Stimulated activated CD4-positive, alpha-beta T cell treated with anti-CD3 and anti-CD28 coated beads, Interleukin-2, amount 100 ng/mL, for 24 hours (primary cell): ENCODE results near the gene UBR3.
"Not testable (repeated sequence)": the region's sequence is repeated elsewhere in the genome, so short reads cannot be mapped to it uniquely, and the experiment has no call there.

ENCODE experiments used
- DNase-seq, 2 donors: peaks; one replicate each; pipeline ENCODE4 v3.0.0-alpha.2; 2020

The UBR3 gene

GRCh38 chr2:169867579-169867978 is 40.3 kb downstream of the UBR3 start:
- DNase-seq = no peak

DNA sequence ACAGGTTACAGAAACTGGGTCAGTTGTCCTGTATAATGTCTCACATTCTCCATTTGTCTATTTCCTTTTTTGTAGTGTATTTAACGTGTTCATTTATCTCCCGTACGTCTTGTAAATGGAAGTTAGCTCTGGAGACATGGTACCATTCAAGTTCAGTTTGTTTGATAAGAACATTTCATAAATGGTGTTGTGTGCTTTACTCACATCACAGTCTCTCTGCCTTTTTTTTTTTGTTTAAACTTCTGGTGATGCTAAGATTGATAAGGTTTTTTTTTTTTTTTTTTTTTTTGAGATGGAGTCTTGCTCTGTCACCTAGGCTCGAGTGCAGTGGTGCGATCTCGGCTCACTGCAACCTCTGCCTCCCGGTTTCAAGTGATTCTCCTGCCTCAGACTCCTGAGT is 41.7 kb downstream of the UBR3 start:
- DNase-seq = no peak

DNA sequence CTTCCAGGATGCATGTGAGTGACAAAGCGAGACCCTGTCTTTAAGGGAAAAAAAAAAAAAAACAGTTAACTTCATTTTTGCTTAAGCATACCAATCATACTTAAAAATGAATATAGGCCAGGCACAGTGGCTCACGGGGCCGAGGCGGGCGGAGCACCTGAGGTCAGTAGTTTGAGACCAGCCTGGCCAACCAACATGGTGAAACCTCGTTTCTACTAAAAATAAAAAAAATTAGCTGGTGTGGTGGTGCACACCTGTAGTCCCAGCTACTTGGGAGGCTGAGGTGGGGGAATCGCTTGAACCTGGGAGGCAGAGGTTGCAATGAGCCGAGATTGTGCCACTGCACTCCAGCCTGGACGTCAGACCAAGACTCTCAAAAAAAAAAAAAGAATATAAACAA is 44.1 kb downstream of the UBR3 start:
- not testable (repeated sequence) for DNase-seq

- DNase-seq = no peak
Observed at GRCh38 chr2:169871994-169872393, 44.7 kb downstream of the UBR3 start.

- DNase-seq = no peak
Observed at GRCh38 chr2:169877398-169877797, 50.1 kb downstream of the UBR3 start.

DNA sequence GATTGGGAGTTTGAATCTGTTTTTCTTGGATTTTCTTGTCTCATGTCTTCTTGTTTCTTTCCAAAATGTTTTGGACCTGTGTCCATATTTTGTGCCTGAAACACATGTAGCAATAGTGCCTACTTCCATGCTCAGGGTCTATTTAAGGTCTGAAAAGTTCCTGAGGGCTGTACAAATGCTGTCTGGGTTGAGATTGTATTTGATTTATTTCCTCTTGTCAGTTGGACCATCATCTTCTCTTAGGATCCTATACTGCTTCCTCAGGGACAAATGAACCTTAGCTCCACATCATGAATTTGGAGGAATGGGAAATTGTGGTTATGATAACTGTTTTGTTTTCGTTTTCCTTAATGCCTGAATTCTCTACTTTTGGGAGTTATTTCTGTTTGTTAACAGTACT is 59.9 kb downstream of the UBR3 start:
- DNase-seq = no peak

GRCh38 chr2:169891593-169892298 is 64.5 kb downstream of the UBR3 start:
- no peak for DNase-seq

GRCh38 chr2:169892951-169893350 is 65.7 kb downstream of the UBR3 start:
- DNase-seq = no peak

- DNase-seq = no peak
Observed at GRCh38 chr2:169895294-169895985, 68.2 kb downstream of the UBR3 start.

- DNase-seq = no peak
Observed at GRCh38 chr2:169897834-169898233, 70.6 kb downstream of the UBR3 start.

DNA sequence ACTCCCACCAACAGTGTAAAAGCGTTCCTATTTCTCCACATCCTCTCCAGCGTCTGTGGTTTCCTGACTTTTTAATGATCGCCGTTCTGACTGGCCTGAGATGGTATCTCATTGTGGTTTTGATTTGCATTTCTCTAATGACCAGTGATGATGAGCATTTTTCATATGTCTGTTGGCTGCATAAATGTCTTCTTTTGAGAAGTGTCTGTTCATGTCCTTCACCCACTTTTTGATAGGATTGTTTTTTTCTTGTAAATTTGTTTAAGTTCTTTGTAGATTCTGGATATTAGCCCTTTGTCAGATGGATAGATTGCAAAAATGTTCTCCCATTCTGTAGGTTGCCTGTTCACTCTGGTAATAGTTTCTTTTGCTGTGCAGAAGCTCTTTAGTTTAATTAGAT is 72.8 kb downstream of the UBR3 start:
- not testable (repeated sequence) for DNase-seq

GRCh38 chr2:169900686-169901085 is 73.4 kb downstream of the UBR3 start:
- no peak for DNase-seq

DNA sequence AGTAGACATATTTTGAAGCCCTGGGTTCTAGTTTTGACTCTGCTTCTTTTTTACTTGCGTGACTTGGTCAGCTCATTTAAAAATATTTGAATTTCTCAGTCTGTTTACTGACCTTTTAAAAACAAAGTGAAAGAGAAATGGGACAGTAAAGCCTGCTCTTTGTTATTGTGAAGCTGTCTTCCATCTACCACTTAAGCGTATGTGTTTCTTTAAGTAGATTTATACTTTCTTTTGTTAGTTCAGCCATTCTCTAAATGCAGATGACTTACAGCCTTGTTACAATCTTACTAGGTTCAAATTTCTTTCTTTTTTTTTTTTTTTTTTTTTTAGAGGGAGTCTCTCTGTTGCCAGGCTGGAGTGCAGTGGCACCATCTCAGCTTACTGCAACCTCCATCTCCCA is 79.5 kb downstream of the UBR3 start:
- DNase-seq = no peak

DNA sequence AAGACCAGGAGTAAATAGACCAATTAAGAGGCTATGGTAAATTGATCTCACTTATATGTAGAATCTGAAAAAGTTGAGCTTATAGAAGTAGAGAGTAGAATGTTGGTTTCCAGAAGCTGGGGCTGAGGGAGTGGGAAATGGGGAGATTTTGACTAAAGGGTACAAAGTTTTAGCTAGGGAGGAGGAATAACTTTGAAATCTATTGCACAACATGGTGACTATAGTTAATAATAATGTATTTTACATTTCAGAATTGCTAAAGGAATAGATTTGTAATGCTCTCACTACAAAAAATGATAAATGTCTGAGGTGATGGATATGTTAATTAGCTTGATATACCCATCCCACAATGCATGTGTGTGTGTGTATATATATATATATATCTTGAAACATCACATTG is 82.1 kb downstream of the UBR3 start:
- no peak for DNase-seq

GRCh38 chr2:169910109-169910799 is 83.0 kb downstream of the UBR3 start:
- DNase-seq = no peak

GRCh38 chr2:169911119-169911518 is 83.9 kb downstream of the UBR3 start:
- DNase-seq = no peak

GRCh38 chr2:169916623-169917022 is 89.4 kb downstream of the UBR3 start:
- no peak for DNase-seq

DNA sequence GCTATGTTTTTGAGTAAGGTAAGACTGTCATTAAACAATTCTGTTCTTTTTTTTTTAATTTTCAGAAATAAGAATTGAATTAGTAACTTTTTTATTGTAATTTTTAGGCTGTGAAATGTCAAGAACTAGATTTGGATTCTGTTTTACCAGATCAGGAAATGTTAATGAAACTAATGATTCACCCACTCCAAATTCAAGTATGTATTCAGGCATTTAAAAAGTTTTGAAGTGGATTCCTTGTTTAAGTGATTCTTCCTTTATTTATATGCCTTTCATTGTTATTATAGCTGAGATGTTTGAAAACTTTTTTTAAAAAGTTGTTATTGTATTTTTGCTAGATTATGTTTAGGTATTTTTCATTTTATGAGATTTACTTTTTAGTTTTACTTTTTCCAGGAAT is 96.7 kb downstream of the UBR3 start:
- no peak for DNase-seq

GRCh38 chr2:169925968-169926367 is 98.7 kb downstream of the UBR3 start:
- no peak for DNase-seq

GRCh38 chr2:169928463-169928864 is 101.2 kb downstream of the UBR3 start:
- DNase-seq = no peak

- DNase-seq = no peak
Observed at GRCh38 chr2:169933124-169933711, 106.0 kb downstream of the UBR3 start.

DNA sequence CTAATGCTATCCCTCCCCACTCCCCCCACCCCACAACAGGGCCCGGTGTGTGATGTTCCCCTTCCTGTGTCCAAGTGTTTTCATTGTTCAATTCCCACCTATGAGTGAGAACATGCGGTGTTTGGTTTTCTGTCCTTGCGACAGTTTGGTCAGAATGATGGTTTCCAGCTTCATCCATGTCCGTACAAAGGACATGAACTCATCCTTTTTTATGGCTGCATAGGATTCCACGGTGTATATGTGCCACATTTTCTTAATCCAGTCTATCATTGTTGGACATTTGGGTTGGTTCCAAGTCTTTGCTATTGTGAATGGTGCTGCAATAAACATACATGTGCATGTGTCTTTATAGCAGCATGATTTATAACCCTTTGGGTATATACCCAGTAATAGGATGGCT is 109.4 kb downstream of the UBR3 start:
- not testable (repeated sequence) for DNase-seq

- DNase-seq = no peak
Observed at GRCh38 chr2:169945515-169945914, 118.3 kb downstream of the UBR3 start.

GRCh38 chr2:169946092-169946491 is 118.8 kb downstream of the UBR3 start:
- DNase-seq = no peak
